Embryonic facial prominence (tissue), 1 donor: ENCODE measurements around the gene VAMP8.
"Not testable (repeated sequence)": the region's sequence is repeated elsewhere in the genome, so short reads cannot be mapped to it uniquely, and the experiment has no call there.

Experiments used
- DNase-seq: peaks from one replicate; pipeline ENCODE4 v3.0.0-alpha.2; 2016; ENCODE audit errors: extremely low spot score

VAMP8 gene

DNA sequence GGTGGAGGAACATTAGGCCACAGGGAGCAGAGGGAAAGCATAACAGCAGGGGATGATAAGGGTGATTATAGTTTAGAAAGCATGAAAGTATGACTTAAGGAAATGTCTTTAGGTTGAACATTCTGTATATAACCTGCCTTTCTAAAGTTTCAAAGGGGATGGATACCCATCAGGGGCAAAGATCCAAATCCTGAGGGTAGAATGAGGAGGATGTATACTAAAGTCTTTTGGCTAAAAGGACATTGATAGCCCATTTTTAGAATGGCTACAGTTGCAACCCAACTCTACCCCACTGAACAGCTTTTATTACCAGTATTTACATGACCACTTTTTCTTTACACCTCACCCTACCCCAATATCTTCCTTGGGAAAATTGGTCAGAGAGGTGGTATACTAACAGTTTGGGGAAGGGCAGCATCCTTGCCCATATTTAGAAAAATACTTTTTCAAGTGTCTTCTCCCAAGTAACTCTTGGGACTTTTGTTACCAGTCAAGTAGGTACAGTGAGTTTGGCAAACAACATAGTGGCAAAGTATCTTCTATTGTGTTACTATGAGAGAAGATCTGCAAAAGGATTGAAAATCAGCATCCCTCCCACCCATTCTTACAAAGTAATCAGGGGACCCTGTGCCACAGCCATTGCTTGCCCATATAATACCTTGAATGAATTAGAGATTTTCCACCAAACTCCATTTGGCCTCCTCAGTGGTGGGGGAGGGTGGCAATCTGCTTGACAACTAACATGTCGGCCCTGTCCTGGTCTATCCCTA lies 30.1 kb upstream of the VAMP8 start:
- no peak for DNase-seq

- DNase-seq = no peak
Measured at GRCh38 chr2:85547859-85548607, 29.4 kb upstream of the VAMP8 start.

- DNase-seq = no peak
Measured at GRCh38 chr2:85548608-85548900, 28.8 kb upstream of the VAMP8 start.

GRCh38 chr2:85549095-85549494 lies 28.3 kb upstream of the VAMP8 start:
- no peak for DNase-seq

DNA sequence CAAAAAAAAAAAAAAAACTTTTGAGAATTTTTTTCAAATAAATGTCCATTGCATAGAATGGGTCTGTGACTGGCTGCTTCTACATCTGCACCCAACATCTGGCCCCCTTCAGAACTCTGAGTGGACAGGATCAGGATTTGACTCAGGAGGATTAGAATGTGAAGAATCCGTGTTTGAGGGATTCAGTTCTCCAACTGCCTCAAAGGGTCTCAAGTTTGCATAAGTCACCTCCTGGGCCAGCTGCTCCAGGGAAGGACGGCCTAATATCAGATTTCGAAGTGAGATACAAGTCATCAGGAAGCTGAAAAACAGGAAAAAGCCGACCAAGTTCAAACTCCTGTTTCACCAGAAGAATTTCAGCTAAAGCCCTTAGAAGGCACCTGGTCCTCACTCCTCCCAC lies 27.6 kb upstream of the VAMP8 start:
- DNase-seq = no peak

DNA sequence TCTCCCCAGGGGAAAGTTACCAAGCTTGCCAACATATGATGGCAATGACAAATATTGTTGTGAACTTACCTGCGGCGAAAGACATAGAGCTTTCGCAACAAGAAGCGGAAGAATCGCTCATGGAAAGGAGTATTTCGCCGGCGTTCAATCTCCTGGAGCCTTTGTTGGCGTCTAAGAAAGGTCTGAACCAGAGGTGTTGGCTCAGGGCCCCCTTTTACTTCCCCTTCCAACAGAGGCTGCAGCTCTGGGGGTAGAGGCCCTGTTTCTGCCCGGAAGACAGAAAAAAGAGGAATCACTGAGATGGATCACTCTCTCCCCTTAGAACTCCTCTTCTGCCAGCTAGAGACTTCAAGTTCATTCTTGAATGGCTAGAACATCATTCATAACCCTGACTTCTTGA lies 26.9 kb upstream of the VAMP8 start:
- DNase-seq = no peak

DNA sequence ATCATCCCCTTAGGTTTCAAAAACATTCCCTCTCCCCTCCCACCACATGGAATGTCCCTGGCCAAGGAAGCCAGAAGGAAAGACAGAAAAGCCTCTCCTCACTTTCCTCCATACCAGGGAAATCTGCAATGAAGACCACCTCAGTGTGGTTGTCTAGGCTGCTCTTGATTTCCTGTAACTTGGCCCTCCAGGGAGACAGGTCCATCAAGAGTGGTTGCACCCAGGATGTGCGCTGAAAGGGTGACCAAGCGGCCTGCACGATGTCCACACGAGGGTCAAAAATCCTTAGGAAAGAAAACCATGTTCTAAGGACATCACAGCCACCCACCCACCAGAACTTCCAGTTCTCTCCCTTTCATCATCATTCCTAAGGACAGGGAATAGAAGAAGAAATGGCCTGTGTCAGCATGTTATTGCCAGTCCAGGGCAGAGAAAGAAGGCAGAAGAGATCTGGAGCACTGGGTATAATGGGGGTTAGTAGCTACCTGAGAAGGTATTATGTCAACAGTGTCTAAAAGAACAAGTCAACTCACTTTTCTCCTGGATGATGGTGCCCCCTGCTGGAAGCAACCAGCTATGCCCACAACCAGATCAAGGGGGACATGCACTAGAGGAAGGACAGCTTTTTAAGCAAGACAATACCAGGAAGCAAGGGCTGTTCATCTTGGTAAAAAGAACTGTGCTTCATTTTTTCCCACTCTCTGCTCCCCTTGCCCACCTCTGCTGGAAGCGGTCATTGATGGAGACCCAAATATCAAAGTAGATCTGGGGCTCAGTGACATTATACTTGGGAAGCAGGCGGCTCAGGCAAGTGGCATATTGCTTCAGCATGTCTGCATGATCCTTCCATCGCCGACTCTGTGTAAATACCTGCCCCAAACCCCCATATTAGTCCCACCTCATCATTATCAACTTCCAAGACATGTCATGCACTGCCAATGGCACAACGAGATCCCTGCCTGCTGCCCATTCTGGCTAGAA lies 25.4 kb upstream of the VAMP8 start:
- peak; percentile 29 for DNase-seq

- no peak for DNase-seq
Measured at GRCh38 chr2:85553184-85553583, 24.2 kb upstream of the VAMP8 start.

DNA sequence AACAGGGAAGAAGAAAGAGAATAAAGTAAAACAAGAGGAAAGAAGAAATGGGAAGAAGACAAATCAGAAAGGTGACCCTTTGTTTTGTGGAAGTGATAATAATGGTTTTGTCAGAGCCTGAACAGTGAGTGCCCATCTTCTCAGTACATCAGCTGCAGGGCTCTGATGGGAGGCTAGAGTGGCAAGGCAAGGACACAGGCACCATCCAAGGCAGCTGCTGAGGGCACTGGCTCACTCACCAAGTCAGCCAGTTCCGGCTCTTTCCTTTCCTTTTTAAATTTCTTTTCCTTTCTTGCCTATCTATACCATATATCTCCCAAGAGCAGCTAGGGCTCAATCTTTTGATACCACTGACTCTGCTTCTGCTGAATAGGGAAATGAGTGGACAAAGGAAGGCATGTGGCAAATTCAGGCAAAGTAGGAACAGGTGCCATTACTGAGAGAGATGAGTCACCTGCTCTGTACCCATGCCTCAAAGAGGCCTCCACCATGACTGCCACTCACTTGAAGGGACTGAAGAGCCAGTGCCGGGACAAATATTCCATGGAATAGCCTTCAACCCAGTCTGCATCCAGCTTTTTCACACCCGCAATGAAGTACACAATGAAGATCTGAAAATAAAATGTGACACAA lies 22.3 kb upstream of the VAMP8 start:
- no peak for DNase-seq

DNA sequence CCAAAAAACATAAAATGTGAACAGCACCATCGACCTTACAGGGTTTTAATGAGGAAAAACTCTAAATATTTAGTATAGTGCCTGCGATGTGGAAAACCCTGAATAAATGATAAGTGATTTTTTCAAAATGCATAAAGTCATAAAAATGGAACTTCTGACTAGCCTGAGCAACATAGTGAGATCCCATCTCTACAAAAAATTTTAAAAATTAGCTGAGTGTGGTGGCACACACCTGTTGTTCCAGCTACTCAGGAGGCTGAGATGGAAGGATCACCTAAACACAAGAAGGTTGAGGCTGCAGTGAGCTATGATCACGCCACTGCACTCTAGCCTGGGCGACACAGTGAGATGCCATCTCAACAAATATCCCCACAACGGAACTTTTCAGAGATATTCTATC lies 20.3 kb upstream of the VAMP8 start:
- DNase-seq = no peak

GRCh38 chr2:85558160-85558559 lies 19.2 kb upstream of the VAMP8 start:
- no peak for DNase-seq

- DNase-seq = not testable (repeated sequence)
Measured at GRCh38 chr2:85560403-85560726, 17.0 kb upstream of the VAMP8 start.

- DNase-seq = no peak
Measured at GRCh38 chr2:85560812-85561279, 16.5 kb upstream of the VAMP8 start.

- peak; percentile 90 for DNase-seq
Measured at GRCh38 chr2:85561280-85562212, 15.8 kb upstream of the VAMP8 start, which contains the start of gene GGCX. TSS of gene GGCX (minus strand) at chr2:85561493. CDS start at chr2:85561428, 65 bp downstream.

- no peak for DNase-seq
Measured at GRCh38 chr2:85564144-85564563, 13.2 kb upstream of the VAMP8 start.

DNA sequence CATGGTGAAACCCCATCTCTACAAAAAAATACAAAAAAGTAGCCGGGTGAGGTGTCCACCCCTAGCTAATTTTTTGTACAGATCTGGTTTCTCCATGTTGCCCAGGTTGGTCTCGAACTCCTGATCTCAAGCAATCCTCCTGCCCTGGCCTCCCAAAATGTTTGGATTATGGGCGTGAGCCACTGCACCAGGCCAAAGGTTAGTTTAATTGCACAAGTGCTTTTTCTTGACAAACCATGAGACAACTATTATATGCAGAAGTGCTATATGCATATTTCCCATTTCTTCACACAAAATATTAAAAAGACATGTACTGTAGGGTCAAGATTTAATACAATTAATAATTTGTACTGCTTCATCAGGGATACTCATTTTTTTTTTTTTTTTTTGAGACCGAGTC lies 11.1 kb upstream of the VAMP8 start:
- DNase-seq = no peak

GRCh38 chr2:85575739-85576138 lies 1.6 kb upstream of the VAMP8 start:
- no peak for DNase-seq

GRCh38 chr2:85577063-85577385 lies 362 bp upstream of the VAMP8 start:
- DNase-seq = no peak

DNA sequence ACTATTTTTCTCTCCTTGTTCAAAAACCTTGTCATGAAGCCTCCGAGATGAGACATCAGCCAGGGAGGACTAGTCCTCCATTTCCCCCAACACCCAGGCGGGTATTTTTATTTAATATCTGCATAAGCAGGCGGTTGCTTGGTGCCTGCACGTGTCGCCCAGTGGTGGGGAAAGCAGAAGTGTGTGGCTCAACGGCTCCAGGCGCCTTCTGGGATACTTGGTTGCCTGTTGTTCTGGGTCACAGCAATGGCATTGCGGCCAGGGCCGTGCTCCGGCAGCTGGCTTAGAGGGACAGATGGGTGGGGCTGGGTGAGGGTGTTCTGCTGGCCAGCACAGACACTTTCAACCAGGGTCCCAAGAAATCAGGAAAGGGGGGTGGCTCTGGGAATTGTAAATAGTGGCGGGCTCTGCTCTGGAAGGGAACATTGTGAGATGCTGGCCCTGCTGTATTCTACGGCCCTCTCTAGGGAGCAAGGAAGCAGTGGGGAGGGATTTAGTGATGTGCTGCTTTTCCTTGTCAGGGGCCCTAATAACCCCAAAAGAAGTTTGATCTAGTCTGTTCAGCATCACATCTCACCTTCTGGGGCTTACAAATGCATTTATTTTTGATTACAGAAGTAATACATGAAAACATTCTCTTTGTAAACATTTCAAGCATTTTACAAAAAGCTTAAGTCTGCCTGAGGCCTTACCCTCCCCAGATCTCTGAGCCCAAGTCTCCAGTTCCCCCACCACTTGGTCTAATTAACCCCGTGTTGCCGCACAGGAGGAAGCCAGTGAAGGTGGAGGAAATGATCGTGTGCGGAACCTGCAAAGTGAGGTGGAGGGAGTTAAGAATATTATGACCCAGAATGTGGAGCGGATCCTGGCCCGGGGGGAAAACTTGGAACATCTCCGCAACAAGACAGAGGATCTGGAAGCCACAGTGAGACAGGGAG lies 1.1 kb downstream of the VAMP8 start:
- DNase-seq = no peak
